Activated CD8-positive, alpha-beta memory T cell treated with anti-CD3 and anti-CD28 coated beads for 48 hours (primary cell): Measurements from ENCODE around the gene MMP28.

Source experiments
- DNase-seq, 3 experiments: peaks; one replicate each; pipeline ENCODE4 v3.0.0-alpha.2; 2020; ENCODE audit warnings: low read depth in 2 of 3, low spot score in 2 of 3

The MMP28 gene

DNA sequence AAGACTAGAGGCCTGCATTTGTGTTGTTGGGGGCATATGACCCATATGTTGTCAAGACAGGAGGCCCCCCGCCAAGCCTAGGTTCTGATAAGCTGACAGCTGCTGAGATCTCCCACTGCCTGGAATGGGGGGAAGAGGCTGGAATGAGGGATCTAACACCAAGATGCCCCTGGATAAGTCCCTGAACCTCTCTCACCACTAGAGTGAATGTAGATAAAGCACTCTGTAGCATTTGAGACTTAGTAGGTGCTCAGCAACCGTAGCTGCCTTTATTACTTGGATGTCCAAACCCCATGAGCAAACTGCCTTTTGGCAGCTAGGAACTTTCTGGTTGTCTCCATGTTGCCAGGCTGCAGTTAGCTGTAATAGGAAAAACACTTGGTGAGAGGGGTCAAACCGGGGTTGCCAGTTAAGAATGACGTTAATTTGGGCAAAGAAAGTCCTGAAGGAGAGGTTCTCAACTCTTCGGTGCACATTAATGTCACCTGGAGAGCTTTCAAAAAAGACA is 68.4 kb downstream of the MMP28 start:
- no peak for DNase-seq

GRCh38 chr17:35726127-35726952 is 69.1 kb downstream of the MMP28 start:
- no peak for DNase-seq

DNA sequence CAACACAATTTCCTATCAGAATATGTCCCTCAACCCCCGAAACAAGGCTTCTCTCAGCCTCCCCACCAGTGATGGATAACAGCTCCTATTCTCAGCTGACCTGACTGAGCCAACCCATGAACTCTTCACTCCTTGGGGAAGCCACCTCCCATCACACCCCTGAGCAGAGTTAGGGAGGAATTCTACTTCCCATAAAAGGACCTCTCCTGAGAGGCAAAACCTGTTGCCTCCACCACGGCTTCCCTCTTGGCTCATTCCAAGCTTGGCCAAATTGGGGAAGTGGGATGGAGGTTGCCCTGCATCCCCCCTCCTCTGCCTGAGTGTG is 69.7 kb downstream of the MMP28 start:
- no peak for DNase-seq

DNA sequence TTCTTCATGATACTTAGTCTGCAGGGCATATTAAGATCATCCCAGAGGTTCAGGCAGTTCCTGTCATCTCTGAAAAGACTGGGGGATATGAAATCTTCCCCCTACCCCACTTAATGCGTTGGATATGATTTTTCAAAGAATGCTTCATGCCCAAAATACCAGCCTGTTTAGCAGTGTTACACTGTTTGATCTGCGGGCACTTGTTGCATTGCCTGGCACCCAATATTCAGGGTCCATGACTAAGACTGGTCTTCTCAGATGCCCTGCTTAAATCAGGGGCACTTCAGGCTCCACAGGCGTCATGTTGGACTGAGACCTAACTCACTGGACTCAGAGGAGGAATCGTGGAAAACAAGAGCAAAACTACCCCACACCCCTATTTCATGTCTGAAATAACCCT is 70.4 kb downstream of the MMP28 start:
- DNase-seq = no peak

- no peak for DNase-seq
These were observed 71.7 kb downstream of the MMP28 start for GRCh38 chr17:35723735-35724134.

DNA sequence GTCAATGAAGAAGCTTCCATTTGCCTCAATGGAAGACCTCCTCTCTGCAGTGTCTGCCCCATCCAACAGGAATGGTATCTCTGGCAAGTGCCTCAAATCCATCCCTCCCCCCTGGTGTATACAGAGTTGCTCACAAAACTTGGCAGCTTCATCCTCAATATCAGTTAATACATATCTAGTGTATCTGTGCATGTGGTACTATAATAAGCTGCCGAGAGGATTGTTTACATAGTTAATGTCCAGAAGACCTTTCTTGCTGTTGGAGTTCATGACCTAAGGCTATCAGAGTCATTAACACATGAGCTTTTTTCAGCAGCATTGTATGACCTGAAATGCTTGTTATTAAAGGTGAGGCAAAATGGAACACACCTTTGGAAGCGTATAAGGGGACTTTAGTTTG is 78.0 kb downstream of the MMP28 start:
- DNase-seq = no peak

GRCh38 chr17:35716897-35717465 is 78.5 kb downstream of the MMP28 start:
- no peak for DNase-seq

DNA sequence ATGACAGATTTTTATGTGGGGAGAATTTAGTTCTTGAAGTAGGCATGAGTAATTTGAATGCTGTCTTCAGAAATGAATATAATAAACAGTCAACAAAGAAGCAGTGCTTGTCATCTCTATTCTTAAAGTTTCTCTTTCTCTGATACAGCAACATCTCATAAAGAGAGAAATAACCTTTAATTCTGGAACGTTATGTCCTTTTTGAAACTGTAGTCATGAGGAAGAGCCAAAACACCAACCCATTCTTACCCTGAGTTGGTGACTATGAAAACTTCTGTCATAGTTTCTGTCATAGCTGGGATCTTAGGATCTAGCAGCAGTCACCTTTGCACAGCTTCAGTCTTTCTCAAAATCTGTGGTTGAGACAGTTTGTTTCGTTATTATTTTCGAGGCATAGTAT is 79.3 kb downstream of the MMP28 start:
- no peak for DNase-seq
